GM12878 (cell line): ENCODE data around the gene AKAP8. TPM values are rescaled to one million over a fixed set of nuclear protein-coding genes. Genes with fewer than 3 reads are reported as not detected.
A peak's percentile ranks its signal among the peaks of the same experiment; 100 is the strongest.

ENCODE experiments used
- ATAC-seq: fragments of 200-7000 bp; cut with Tn5 transposase; 3 replicates; pipeline ENCODE4 v1.9.1; 2020; ENCODE audit warnings: mild to moderate bottlenecking, moderate library complexity
- BruUV-seq: library from RNA; stranded (reverse); fragments of 400-500 nt; replicated peaks from 2 replicates; lab custom pipeline; 2021; lab: Mats Ljungman, UMichigan
- CTCF ChIA-PET: fragments of 300-600 bp; sonication (Branson Sonifier 250); formaldehyde crosslinking; extraction: SDS; loops from one replicate; lab custom pipeline; 2021; ENCODE audit warnings: inconsistent platforms; lab: Yijun Ruan, JAX
- POLR2A ChIA-PET: fragments of 350-600 bp; formaldehyde crosslinking; extraction: SDS; loops from one replicate; lab custom pipeline; 2021; ENCODE audit warnings: inconsistent platforms; lab: Charles Lee
- RAD21 ChIA-PET: fragments of 300-600 bp; sonication (Branson Sonifier 250); formaldehyde crosslinking; loops from one replicate; lab custom pipeline; 2023; ENCODE audit warnings: antibody characterized with exemption; ENCODE audit not compliant: unreplicated experiment; lab: Charles Lee
- SMC1A ChIA-PET: fragments of 300-600 bp; sonication (Branson Sonifier 250); formaldehyde crosslinking; loops from one replicate; lab custom pipeline; 2023; ENCODE audit not compliant: unreplicated experiment, uncharacterized antibody; lab: Charles Lee
- DNase-seq: peaks from one replicate; pipeline ENCODE4 v3.0.0-alpha.2; 2011; ENCODE audit warnings: low read depth, low spot score
- FAIRE-seq: peaks from 3 replicates; lab custom pipeline; 2011; peaks lifted over from hg19 to GRCh38; lab: Jason Lieb, UNC
- H2AFZ ChIP-seq: 2 replicates; pipeline ENCODE4 v1.6.0; 2011; ENCODE audit warnings: low read depth, low read length, control low read depth; ENCODE audit not compliant: control insufficient read depth
- H3K27ac ChIP-seq: 2 replicates; pipeline ENCODE4 v1.5.1; 2011; ENCODE audit warnings: control low read depth; ENCODE audit not compliant: control insufficient read depth, insufficient read depth
- H3K27me3 ChIP-seq, 2 experiments: replicated peaks in 1 of 2; 2 replicates each; pipeline versions ENCODE4 v1.6.0 to v1.6.1; 2011; ENCODE audit warnings: low read length in 1 of 2; ENCODE audit not compliant: control insufficient read depth in 2 of 2, insufficient read depth in 2 of 2
- H3K36me3 ChIP-seq, 2 experiments: 2 replicates each; pipeline ENCODE4 v1.5.1; 2011; ENCODE audit warnings: low read length in 1 of 2; ENCODE audit not compliant: control insufficient read depth in 2 of 2, insufficient read depth in 2 of 2
- H3K4me1 ChIP-seq: 2 replicates; pipeline ENCODE4 v1.6.1; 2011; ENCODE audit warnings: mild to moderate bottlenecking, low read length, moderate library complexity, mixed read lengths; ENCODE audit not compliant: control insufficient read depth, insufficient read depth
- H3K4me2 ChIP-seq: 2 replicates; pipeline ENCODE4 v1.6.0; 2011; ENCODE audit warnings: control low read depth; ENCODE audit not compliant: control insufficient read depth, insufficient read depth
- H3K4me3 ChIP-seq: fragments of 200-600 bp; sonication (generic); 2 replicates; pipeline ENCODE4 v1.5.1; 2016
- H3K79me2 ChIP-seq: 2 replicates; pipeline ENCODE4 v1.6.0; 2011; ENCODE audit warnings: low read length; ENCODE audit not compliant: control insufficient read depth, insufficient read depth
- H3K9ac ChIP-seq: 2 replicates; pipeline ENCODE4 v1.8.0; 2011; ENCODE audit warnings: low read length, control low read depth, mixed read lengths; ENCODE audit not compliant: control insufficient read depth, insufficient read depth
- H3K9me3 ChIP-seq: replicated peaks from 3 replicates; pipeline ENCODE4 v1.5.1; 2011; ENCODE audit warnings: mild to moderate bottlenecking, low read length; ENCODE audit not compliant: control insufficient read depth, insufficient read depth
- H4K20me1 ChIP-seq: 2 replicates; pipeline ENCODE4 v1.6.0; 2011; ENCODE audit not compliant: control insufficient read depth, insufficient read depth
- ATF2 ChIP-seq: IDR thresholded peaks from 2 replicates; pipeline ENCODE4 v1.6.1; 2012; ENCODE audit warnings: low read length, inconsistent platforms
- ATF7 ChIP-seq: fragments of 450-650 bp; IDR thresholded peaks from 2 replicates; pipeline ENCODE4 v1.6.1; 2016; ENCODE audit warnings: low read depth, mild to moderate bottlenecking
- CTCF ChIP-seq, 3 experiments: IDR thresholded peaks in 2 of 3; conservative IDR thresholded peaks in 1 of 3; 2 replicates each; pipeline ENCODE4 v1.5.1; 2011; ENCODE audit warnings: low read depth in 3 of 3, low read length in 3 of 3, mild to moderate bottlenecking in 3 of 3, control low read depth in 2 of 3, moderate library complexity in 2 of 3, inconsistent platforms in 1 of 3, mixed read lengths in 1 of 3; ENCODE audit not compliant: control insufficient read depth in 2 of 3, insufficient read depth in 1 of 3; ENCODE audit errors: extremely low read depth in 1 of 3
- EGR1 ChIP-seq, 2 experiments: IDR thresholded peaks; 1 replicate in 1 of 2; 2 replicates in 1 of 2; pipeline ENCODE4 v1.6.1; 2011 to 2012; ENCODE audit warnings: low read depth in 2 of 2, low read length in 2 of 2, borderline replicate concordance in 1 of 2, mild to moderate bottlenecking in 1 of 2, moderate library complexity in 1 of 2
- HDAC6 ChIP-seq: fragments of 200-600 bp; sonication (generic); IDR thresholded peaks from one replicate; pipeline ENCODE4 v1.8.0; 2017; ENCODE audit warnings: antibody characterized with exemption; ENCODE audit not compliant: unreplicated experiment
- IKZF2 ChIP-seq, 2 experiments: fragments of 450-650 bp; IDR thresholded peaks; 2 replicates each; pipeline ENCODE4 v1.6.1; 2017; ENCODE audit warnings: mild to moderate bottlenecking in 2 of 2, moderate library complexity in 2 of 2
- PML ChIP-seq: IDR thresholded peaks from 2 replicates; pipeline ENCODE4 v1.6.1; 2012; ENCODE audit warnings: low read length, inconsistent platforms
- RELA ChIP-seq: fragments of 450-650 bp; IDR thresholded peaks from 2 replicates; pipeline ENCODE4 v1.8.0; 2014; ENCODE audit warnings: borderline replicate concordance; ENCODE audit not compliant: partially characterized antibody
- RUNX3 ChIP-seq: IDR thresholded peaks from 2 replicates; pipeline ENCODE4 v1.6.1; 2012; ENCODE audit warnings: low read length, inconsistent platforms
- SMAD1 ChIP-seq: fragments of 450-650 bp; IDR thresholded peaks from 2 replicates; pipeline ENCODE4 v1.6.1; 2018; ENCODE audit warnings: mild to moderate bottlenecking, low read depth; ENCODE audit not compliant: partially characterized antibody
- SREBF2 ChIP-seq: IDR thresholded peaks from 2 replicates; pipeline ENCODE4 v1.6.1; 2012; ENCODE audit warnings: mild to moderate bottlenecking, low read length
- ZNF687 ChIP-seq: fragments of 450-650 bp; IDR thresholded peaks from 2 replicates; pipeline ENCODE4 v1.6.1; 2017; ENCODE audit warnings: mild to moderate bottlenecking, moderate library complexity
- WGBS: methylation state at CpG from one replicate; pipeline ENCODE4 v1.1.6; 2016; ENCODE audit warnings: low lambda C conversion rate; ENCODE audit not compliant: insufficient replicate concordance, insufficient coverage; ENCODE audit errors: missing lambda C conversion rate; 5-methylcytosine and 5-hydroxymethylcytosine counted together
- in situ Hi-C: fragments of 300-500 bp; cut with MboI; formaldehyde crosslinking; loops from 9 replicates; pipeline ENCODE4 v1.14.3; 2018; ENCODE audit warnings: mixed read lengths
- intact Hi-C: fragments of 100-400 bp; cut with micrococcal nuclease; formaldehyde crosslinking; loops from one replicate; pipeline ENCODE4 v1.14.2; 2022; ENCODE audit not compliant: unreplicated experiment
- polyA plus RNA-seq, 11 experiments: library from polyadenylated mRNA; depleted of rRNA in 4 of 11; unstranded in 6 of 11; stranded (reverse) in 5 of 11; fragments of >200 nt; fragmentation: Nextera tagmentation in 4 of 11; fragmentation: Illumina TruSeq in 1 of 11; extraction: Ambion mirVana in 4 of 11; extraction: Trizol in 1 of 11; gene quantifications; 1 replicate in 1 of 11; 2 replicates in 10 of 11; pipeline versions ENCODE4 v1.2.1 to v1.2.3, GENCODE V29; 2011 to 2016; ENCODE audit warnings: inconsistent platforms in 2 of 11, missing spikeins in 2 of 11, low read depth in 1 of 11
- total RNA-seq, 4 experiments: library from RNA; depleted of rRNA in 3 of 4; stranded (reverse); fragments of >200 nt in 3 of 4; fragmentation: Illumina TruSeq in 1 of 4; extraction: Trizol in 1 of 4; gene quantifications; 2 replicates each; pipeline versions ENCODE4 v1.2.1 to v1.2.3, GENCODE V29; 2013 to 2021

The AKAP8 gene
- total and polyA plus RNA-seq, 10 of the 15 experiments (the other 5 are each of a cell fraction or from before 2014, with no cell fraction given) = 5.3 to 57.7 (median 20.6) TPM

GRCh38 chr19:15404097-15404779 lies 24.7 kb upstream of the AKAP8 start:
- Histone ChIP-seq H3K36me3 (peaks cover 14 to 40% of the 10 kb centered on the region in 2 experiments; a peak in 3 of 4 replicates), H2AFZ (no peak overlapping the region), H3K9ac (no peak overlapping the region), H3K27me3 (no peaks in the 10 kb centered on the region), H3K27ac (no peak overlapping the region), H3K9me3 (no peaks in the 10 kb centered on the region), H4K20me1 (0 out of 2 replicates have a peak, but pooled peaks cover 7% of the 10 kb centered on the region), H3K4me1 (no peaks in the 10 kb centered on the region), H3K4me2 (no peak overlapping the region; the same call in 1 of the 2 replicates), H3K4me3 (no peak overlapping the region), H3K79me2 (peaks cover 34% of the 10 kb centered on the region)
- no TSS peak for BruUV-seq
- ChIA-PET RAD21 (interaction anchor here (0.8 to 1.4 kb wide), 2 partner anchors 13 to 15 kb away, joined by 3 to 4 read pairs; partner anchors contain the start of gene AKAP8L), POLR2A (interaction anchor here (0.8 to 1.4 kb wide), 3 partner anchors 9 to 115 kb away, joined by 3 to 5 read pairs (median 3); partner anchors contain the start of gene AKAP8), SMC1A (interaction anchor here (1.0 kb wide), 1 partner anchor 11 kb away, joined by 3 read pairs; no protein-coding TSS in a partner anchor), CTCF (interaction anchor here (0.7 to 1.4 kb wide), 3 partner anchors 13 to 152 kb away, joined by 3 to 5 read pairs (median 3); partner anchors contain the start of gene AKAP8L)
- FAIRE-seq (no peak), ATAC-seq (peak; percentile 52), DNase-seq (no peak)
- WGBS = 91% methylated on average over 7 of the region's 7 CpGs
- intact Hi-C loops = no loop called here
- in situ Hi-C loops = no loop called here
- TF ChIP-seq ZNF687 (no peak), PML (no peak), CTCF (IDR thresholded peaks at IDR 0.05 in 2 of 3, conservative IDR thresholded peaks at IDR 0.05 in 1 of 3; ENCODE audit: control insufficient read depth in 2 of 3, extremely low read depth in 1 of 3, insufficient read depth in 1 of 3, low read depth in 3 of 3, low read length in 3 of 3) (no peak), EGR1 (IDR thresholded peaks at IDR 0.05; ENCODE audit: borderline replicate concordance in 1 of 2, low read depth in 2 of 2, low read length in 2 of 2) (no peak), IKZF2 (IDR thresholded peaks at IDR 0.05) (0 out of 4 replicates have a peak, but pooled peaks of 1 of the 2 experiments have one; percentile 22), SMAD1 (no peak), RELA (no peak), HDAC6 (no peak), SREBF2 (no peak), ATF2 (no peak), RUNX3 (no peak), ATF7 (no peak)
